Cardiac septum (tissue), 1 donor: ENCODE results near the gene NDST4. TPM values are rescaled to one million over a fixed set of nuclear protein-coding genes. Genes with fewer than 3 reads are reported as not detected.

Experiments
- DNase-seq: peaks from one replicate; pipeline ENCODE4 v3.0.0-alpha.2; 2020; ENCODE audit warnings: low spot score
- intact Hi-C: fragments of 100-400 bp; cut with DNase I; formaldehyde crosslinking; loops from one replicate; pipeline ENCODE4 v1.14.0; 2022
- total RNA-seq: library from RNA; stranded (reverse); fragmentation: NEBNext Ultra II Directional; extraction: Animal tissue kit (Norgen Biotek cat#: 25700); gene quantifications from one replicate; pipeline ENCODE4 v1.2.1, GENCODE V29; 2021
- donor health status: DM: no; HTN: no; CAD: no.

NDST4 gene
- total RNA-seq, 1 donor from 2014 or later: not detected

- intact Hi-C loops: no loop called here
- no peak for DNase-seq
Observed at GRCh38 chr4:114921790-114922591, 191.4 kb downstream of the NDST4 start.

GRCh38 chr4:114921191-114921590 is 192.2 kb downstream of the NDST4 start:
- no peak for DNase-seq
- intact Hi-C loops: no loop called here

GRCh38 chr4:114911111-114911510 is 202.3 kb downstream of the NDST4 start:
- DNase-seq: no peak
- intact Hi-C loops: no loop called here

GRCh38 chr4:114907568-114907967 is 205.9 kb downstream of the NDST4 start:
- intact Hi-C loops: no loop called here
- DNase-seq: no peak

GRCh38 chr4:114905017-114905416 is 208.4 kb downstream of the NDST4 start:
- intact Hi-C loops: no loop called here
- DNase-seq: no peak

GRCh38 chr4:114900934-114901333 is 212.5 kb downstream of the NDST4 start:
- DNase-seq: no peak
- intact Hi-C loops: no loop called here

GRCh38 chr4:114890773-114891172 is 222.6 kb downstream of the NDST4 start:
- intact Hi-C loops: no loop called here
- DNase-seq: no peak

- DNase-seq: no peak
- intact Hi-C loops: no loop called here
Observed at GRCh38 chr4:114886761-114887160, 226.7 kb downstream of the NDST4 start.

GRCh38 chr4:114883641-114884040 is 229.8 kb downstream of the NDST4 start:
- no peak for DNase-seq
- intact Hi-C loops: no loop called here

GRCh38 chr4:114879916-114880669 is 233.3 kb downstream of the NDST4 start:
- intact Hi-C loops: no loop called here
- no peak for DNase-seq

- no peak for DNase-seq
- intact Hi-C loops: no loop called here
Observed at GRCh38 chr4:114875630-114876029, 237.8 kb downstream of the NDST4 start.

- no peak for DNase-seq
- intact Hi-C loops: no loop called here
Observed at GRCh38 chr4:114874321-114874720, 239.1 kb downstream of the NDST4 start.

- intact Hi-C loops: no loop called here
- DNase-seq: no peak
Observed at GRCh38 chr4:114870987-114871386, 242.4 kb downstream of the NDST4 start.

GRCh38 chr4:114866901-114867670 is 246.3 kb downstream of the NDST4 start:
- no peak for DNase-seq
- intact Hi-C loops: no loop called here

GRCh38 chr4:114864060-114864459 is 249.4 kb downstream of the NDST4 start:
- intact Hi-C loops: no loop called here
- DNase-seq: no peak

- DNase-seq: no peak
- intact Hi-C loops: no loop called here
Observed at GRCh38 chr4:114860786-114861185, 252.6 kb downstream of the NDST4 start.

- DNase-seq: no peak
- intact Hi-C loops: no loop called here
Observed at GRCh38 chr4:114857831-114858230, 255.6 kb downstream of the NDST4 start.

- no peak for DNase-seq
- intact Hi-C loops: no loop called here
Observed at GRCh38 chr4:114839986-114840385, 273.4 kb downstream of the NDST4 start.

- intact Hi-C loops: no loop called here
- no peak for DNase-seq
Observed at GRCh38 chr4:114830628-114831027, 282.8 kb downstream of the NDST4 start.

- no peak for DNase-seq
- intact Hi-C loops: no loop called here
Observed at GRCh38 chr4:114827651-114828050, 285.8 kb downstream of the NDST4 start.
